HG02571 (cell line): ENCODE data around the gene SIVA1.

Experiments
- ATAC-seq: cut with Tn5 transposase; IDR thresholded peaks from one replicate; pipeline ENCODE4 v1.9.1; 2021; ENCODE audit warnings: mild to moderate bottlenecking, moderate library complexity; ENCODE audit not compliant: unreplicated experiment

The SIVA1 gene

DNA sequence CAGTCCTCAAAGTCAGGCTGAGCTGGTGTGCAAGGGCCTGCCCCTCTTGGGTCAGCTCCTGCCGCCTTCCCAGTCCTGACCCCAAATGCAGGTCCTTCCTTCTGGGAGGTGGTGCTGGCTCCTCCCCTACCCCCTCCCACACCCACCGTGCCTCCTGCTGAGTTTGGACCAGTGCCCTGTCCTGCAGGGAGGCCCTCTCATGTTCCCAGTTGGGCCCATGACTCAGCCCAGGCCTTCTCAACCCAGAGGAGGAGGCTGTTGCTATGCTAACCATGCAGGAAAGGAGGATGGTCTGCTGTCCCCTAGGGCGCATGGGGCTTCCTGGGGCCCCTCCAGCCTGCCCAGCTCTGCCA lies 52.4 kb downstream of the SIVA1 start:
- ATAC-seq = no peak

DNA sequence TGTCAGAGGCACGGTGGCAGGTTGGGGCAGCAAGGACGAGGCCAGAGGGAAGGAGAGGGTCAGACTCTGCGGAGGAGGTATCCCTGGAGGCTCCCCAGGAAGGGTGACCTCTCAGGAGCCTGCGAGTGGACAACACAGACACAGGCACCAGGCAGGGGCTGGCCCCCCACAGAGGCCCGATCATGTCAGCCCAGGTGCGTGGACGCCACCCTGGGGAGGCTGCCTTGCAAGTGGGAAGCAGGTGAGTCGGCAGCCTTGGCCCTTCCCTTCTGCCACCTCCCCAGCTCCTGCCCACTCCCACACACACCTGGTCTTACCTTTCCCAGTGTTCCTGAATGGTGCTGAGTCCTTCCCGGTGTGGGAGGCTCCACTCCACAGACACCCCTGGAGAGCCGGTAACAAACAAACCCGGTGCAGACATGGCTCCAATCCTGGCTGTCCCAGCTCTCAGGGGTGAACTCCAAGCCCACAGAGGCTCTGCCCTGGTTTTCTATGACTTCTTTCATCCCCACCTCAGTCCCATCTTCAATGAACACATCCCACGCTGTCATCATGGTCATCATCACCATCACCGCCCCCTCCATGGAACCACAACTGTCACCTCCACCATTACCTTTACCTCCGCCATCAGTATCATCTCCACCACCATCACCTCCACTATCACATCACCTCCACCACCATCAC lies 53.1 kb downstream of the SIVA1 start:
- no peak for ATAC-seq

DNA sequence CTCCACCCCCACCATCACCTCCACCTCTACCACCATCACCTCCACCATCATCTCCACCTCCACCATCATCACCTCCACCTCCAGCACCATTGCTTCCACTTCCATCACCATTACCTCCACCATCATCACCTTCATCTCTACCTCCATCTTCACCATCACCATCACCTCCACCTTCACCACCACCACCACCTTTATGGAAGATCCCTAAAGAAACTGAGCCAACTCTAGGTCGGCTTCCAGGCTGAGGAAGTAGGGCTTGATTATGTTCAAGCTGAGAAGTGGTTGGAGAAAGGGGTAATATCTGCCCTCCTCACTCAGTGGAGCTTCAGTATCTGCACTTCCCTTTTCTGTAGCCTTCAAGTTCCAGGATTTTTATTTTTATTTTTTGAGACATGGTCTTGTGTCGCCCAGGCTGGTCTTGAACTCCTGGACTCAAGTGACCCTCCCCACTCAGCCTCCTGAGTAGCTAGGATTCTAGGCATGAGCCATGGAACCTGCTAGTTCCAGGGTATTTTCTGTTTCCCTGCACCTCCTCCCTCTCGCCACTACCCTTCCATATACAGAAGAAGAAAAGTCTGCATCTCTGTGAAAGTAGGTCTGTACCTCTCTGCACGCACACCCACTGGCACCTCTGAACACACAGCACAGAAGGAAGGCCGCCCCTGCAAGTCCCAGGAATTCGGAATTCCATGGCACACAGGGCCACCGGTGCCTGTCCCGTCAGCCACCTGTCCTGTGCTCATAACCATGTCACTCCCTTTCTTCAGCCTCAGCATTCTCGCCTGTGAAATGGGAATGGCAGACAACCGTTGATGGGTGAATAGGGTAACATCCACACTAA lies 53.9 kb downstream of the SIVA1 start:
- no peak for ATAC-seq

DNA sequence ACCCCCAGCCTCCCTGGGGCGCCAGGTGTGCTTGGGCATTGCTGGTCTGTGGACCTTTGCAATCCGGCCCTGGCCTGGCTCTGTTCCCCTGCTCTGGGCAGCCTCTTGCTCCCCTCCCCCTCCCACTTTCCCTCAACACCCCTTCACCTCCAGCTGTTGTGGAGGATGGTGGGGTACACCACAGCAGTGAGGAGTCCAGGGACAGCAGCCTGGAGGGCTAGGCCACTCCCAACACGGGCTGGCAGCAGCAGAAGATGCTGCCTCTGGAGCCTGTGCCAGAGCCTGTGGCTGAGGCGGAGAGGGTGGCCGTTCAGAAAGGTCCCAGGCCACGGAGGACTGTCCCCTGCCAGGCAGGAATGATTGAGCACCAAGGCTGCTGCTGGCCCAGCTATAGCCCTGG lies 55.5 kb downstream of the SIVA1 start:
- no peak for ATAC-seq
